Central memory CD8-positive, alpha-beta T cell (primary cell): Measurements from ENCODE around the gene NFATC3.

Experiments used
- ATAC-seq: fragments of 150-1000 bp; cut with Tn5 transposase; replicated peaks from 2 replicates; pipeline ENCODE4 v1.10.0; 2022; ENCODE audit warnings: mild to moderate bottlenecking, moderate FRiP score, moderate number of reproducible peaks; ENCODE audit not compliant: poor library complexity, severe bottlenecking; ENCODE audit errors: extremely low read depth
- DNase-seq, 2 donors: peaks; one replicate each; pipeline ENCODE4 v3.0.0; 2021; ENCODE audit warnings: low spot score in 2 of 2
- H3K27ac Mint-ChIP-seq: one replicate; pipeline ENCODE4 v1.8.0; 2022; ENCODE audit warnings: low read depth, mild to moderate bottlenecking, moderate library complexity, mixed read lengths
- H3K27me3 Mint-ChIP-seq: one replicate; pipeline ENCODE4 v1.8.0; 2022; ENCODE audit warnings: mixed read lengths
- H3K36me3 Mint-ChIP-seq: one replicate; pipeline ENCODE4 v1.8.0; 2022; ENCODE audit warnings: mild to moderate bottlenecking, moderate library complexity, mixed read lengths; ENCODE audit not compliant: insufficient read depth
- H3K4me1 Mint-ChIP-seq: one replicate; pipeline ENCODE4 v1.8.0; 2022; ENCODE audit warnings: mixed read lengths
- H3K4me3 Mint-ChIP-seq: one replicate; pipeline ENCODE4 v1.8.0; 2022; ENCODE audit warnings: mild to moderate bottlenecking, moderate library complexity, mixed read lengths
- H3K9me3 Mint-ChIP-seq: one replicate; pipeline ENCODE4 v1.8.0; 2022; ENCODE audit warnings: mixed read lengths

NFATC3 gene

GRCh38 chr16:68085259-68086071 lies at the start of gene NFATC3:
TSS of gene NFATC3 (plus strand) at chr16:68085370. CDS start at chr16:68085682, 312 bp downstream.
- peak within 1 kb of the TSS; percentile 87 for H3K4me3 Mint-ChIP-seq
- peaks cover 5% of the 10 kb centered on the region for H3K36me3 Mint-ChIP-seq
- ATAC-seq, result peak; percentile 83
- peak within 1 kb of the TSS; percentile 77 for H3K27ac Mint-ChIP-seq
- H3K27me3 Mint-ChIP-seq, result no peaks in the 10 kb centered on the region
- peak; percentile 92 to 97 for DNase-seq
- no peaks in the 10 kb centered on the region for H3K9me3 Mint-ChIP-seq
- peaks cover 71% of the 10 kb centered on the region for H3K4me1 Mint-ChIP-seq

GRCh38 chr16:68037841-68038597 lies 47.2 kb upstream of the NFATC3 start:
- DNase-seq (no peak), ATAC-seq (no peak)
- Mint-ChIP-seq H3K4me1 (peaks cover 14% of the 10 kb centered on the region), H3K4me3 (no peak overlapping the region), H3K36me3 (peaks cover 2% of the 10 kb centered on the region), H3K9me3 (no peaks in the 10 kb centered on the region), H3K27ac (no peak overlapping the region), H3K27me3 (no peaks in the 10 kb centered on the region)

DNA sequence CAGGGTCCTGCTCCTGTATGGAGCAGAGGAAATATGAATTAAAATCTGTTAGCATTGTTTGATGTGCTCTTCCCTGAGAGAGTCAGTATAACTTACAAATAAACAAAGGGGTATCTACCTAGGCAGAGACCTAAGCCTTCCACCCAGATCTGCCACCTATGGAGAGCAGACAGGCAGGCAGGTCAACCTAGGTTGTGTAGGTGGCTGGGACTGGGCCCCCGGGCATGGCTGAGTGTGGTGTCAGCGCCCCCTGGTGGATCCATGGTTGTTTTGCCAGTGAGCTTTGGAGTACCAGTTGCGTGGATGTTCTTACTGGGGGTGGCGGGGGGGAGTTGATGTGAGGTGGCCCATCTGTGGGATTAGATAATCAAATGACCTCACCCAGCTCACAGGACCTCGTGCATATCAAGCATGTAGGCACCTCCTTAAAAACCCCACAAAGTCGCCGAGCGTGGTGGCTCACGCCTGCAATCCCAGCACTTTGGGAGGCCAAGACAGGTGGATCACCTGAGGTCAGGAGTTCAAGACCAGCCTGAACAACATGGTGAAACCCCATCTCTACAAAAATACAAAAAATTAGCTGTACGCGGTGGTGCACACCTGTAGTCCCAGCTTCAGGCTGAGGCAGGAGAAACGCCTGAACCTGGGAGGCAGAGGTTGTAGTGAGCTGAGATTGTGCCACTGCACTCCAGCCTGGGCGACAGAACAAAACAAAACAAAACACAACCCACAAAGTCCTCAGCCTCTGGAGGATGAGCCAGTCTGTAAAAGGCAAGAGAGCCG lies 44.5 kb upstream of the NFATC3 start:
- peaks cover 13% of the 10 kb centered on the region for H3K4me1 Mint-ChIP-seq
- H3K4me3 Mint-ChIP-seq, result peak overlapping the region; percentile 29

DNA sequence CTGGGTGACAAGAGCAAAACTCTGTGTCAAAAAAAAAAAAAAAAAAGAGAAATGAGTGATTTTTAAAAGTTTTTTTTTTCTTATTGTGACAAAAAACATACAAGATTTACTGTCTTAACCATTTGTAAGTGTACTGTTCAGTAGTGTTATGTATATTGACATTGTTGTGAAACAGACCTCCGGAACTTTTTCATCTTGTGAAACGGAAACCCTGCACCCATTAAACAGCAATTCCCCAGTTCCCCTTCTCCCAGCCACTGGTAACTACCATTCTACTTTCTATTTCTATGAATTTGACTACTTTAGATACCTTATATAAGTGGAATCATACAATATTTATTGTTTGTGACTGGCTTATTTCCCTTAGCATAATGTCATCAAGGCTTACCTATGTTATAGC lies 43.4 kb upstream of the NFATC3 start:
- H3K27me3 Mint-ChIP-seq, result no peaks in the 10 kb centered on the region
- H3K4me3 Mint-ChIP-seq, result no peak overlapping the region
- peaks cover 2% of the 10 kb centered on the region for H3K36me3 Mint-ChIP-seq

More for the DNA sequence above, 44.5 kb upstream of the NFATC3 start:
- H3K27me3 Mint-ChIP-seq, result no peaks in the 10 kb centered on the region
- H3K27ac Mint-ChIP-seq, result no peak overlapping the region
- H3K9me3 Mint-ChIP-seq, result no peaks in the 10 kb centered on the region
- ATAC-seq, result peak; percentile 92
- peaks cover 2% of the 10 kb centered on the region for H3K36me3 Mint-ChIP-seq
- peak; percentile 83 to 89 for DNase-seq

DNA sequence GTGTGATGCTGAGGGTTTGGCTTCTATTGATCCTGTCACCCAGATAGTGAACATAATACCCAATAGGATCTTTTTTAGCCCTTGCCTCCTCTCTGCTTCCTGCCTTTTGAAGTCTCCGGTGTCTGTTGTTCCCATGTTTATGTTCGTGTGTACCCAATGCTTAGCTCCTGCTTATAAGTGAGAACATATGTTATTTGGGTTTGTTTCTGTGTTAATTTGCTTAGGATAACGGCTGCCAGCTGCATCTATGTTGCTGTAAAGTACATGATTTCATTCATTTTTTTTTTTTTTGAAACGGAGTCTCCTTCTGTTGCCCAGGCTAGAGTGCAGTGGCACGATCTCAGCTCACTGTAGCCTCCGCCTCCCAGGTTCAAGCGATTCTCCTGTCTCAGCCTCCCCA lies 39.1 kb upstream of the NFATC3 start:
- ATAC-seq (no peak), DNase-seq (no peak)
- H3K36me3 Mint-ChIP-seq, result peaks cover 11% of the 10 kb centered on the region
- H3K27me3 Mint-ChIP-seq, result no peaks in the 10 kb centered on the region
- H3K4me3 Mint-ChIP-seq, result no peak overlapping the region
- no peak overlapping the region for H3K27ac Mint-ChIP-seq
- no peaks in the 10 kb centered on the region for H3K9me3 Mint-ChIP-seq
- H3K4me1 Mint-ChIP-seq, result no peaks in the 10 kb centered on the region

More for the DNA sequence above, 43.4 kb upstream of the NFATC3 start:
- no peak for DNase-seq
- no peak for ATAC-seq
- Mint-ChIP-seq H3K27ac (no peak overlapping the region), H3K4me1 (peaks cover 9% of the 10 kb centered on the region), H3K9me3 (no peaks in the 10 kb centered on the region)

DNA sequence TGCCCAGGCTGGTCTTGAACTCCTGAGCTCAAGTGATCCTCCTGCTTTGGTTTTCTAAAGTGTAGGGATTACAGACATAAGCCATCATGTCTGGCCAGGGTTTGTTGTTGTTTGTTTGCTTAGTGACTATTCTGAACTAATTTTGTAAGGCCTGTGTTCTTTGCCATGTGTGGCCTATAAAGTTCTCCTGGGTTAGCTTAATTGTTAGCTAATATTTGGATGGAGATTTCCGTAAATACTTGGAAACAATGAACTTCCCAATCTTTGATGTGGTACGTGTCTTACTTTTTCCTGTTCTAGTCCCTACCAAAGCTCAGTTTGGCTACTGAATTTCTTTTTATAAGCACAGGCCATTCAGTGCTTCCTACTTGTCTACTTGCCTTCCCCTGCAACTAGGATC lies 37.2 kb upstream of the NFATC3 start:
- H3K9me3 Mint-ChIP-seq, result no peaks in the 10 kb centered on the region
- H3K4me1 Mint-ChIP-seq, result no peaks in the 10 kb centered on the region
- H3K27me3 Mint-ChIP-seq, result no peaks in the 10 kb centered on the region
- H3K4me3 Mint-ChIP-seq, result no peak overlapping the region
- ATAC-seq (no peak), DNase-seq (no peak)
- peaks cover 15% of the 10 kb centered on the region for H3K36me3 Mint-ChIP-seq
- H3K27ac Mint-ChIP-seq, result no peak overlapping the region

- no peak for ATAC-seq
- Mint-ChIP-seq H3K4me3 (no peak overlapping the region), H3K36me3 (peaks cover 19% of the 10 kb centered on the region), H3K9me3 (no peaks in the 10 kb centered on the region), H3K27me3 (no peaks in the 10 kb centered on the region), H3K4me1 (no peaks in the 10 kb centered on the region), H3K27ac (no peak overlapping the region)
- no peak for DNase-seq
Observed at GRCh38 chr16:68049449-68049848, 35.7 kb upstream of the NFATC3 start.

DNA sequence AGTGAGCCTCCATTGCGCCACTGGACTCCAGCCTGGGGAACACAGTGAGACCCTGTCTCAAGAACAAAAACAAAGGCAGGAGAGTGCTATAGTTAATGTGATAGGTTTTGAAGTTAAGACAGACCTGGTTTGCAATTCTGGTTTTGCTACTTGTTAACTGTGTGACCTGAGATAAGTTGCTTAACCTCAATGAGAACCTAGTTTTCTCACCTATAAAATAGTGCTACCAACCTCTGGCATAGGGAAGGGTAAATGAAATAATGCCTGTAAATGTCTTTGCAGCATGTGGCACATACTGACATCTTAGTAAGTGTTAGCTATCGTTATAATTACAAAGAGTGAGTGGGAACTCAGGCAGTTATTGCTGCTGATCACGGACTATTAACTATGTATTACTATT lies 29.8 kb upstream of the NFATC3 start:
- ATAC-seq, result peak; percentile 32
- no peaks in the 10 kb centered on the region for H3K9me3 Mint-ChIP-seq
- H3K27ac Mint-ChIP-seq, result no peak overlapping the region
- H3K27me3 Mint-ChIP-seq, result no peaks in the 10 kb centered on the region
- H3K4me3 Mint-ChIP-seq, result peak overlapping the region; percentile 9
- H3K36me3 Mint-ChIP-seq, result peaks cover 25% of the 10 kb centered on the region
- no peak for DNase-seq
- H3K4me1 Mint-ChIP-seq, result peaks cover 27% of the 10 kb centered on the region

- DNase-seq (no peak), ATAC-seq (no peak)
- Mint-ChIP-seq H3K4me3 (peak overlapping the region; percentile 10), H3K27me3 (no peaks in the 10 kb centered on the region), H3K4me1 (peaks cover 61% of the 10 kb centered on the region), H3K9me3 (no peaks in the 10 kb centered on the region), H3K36me3 (peaks cover 17% of the 10 kb centered on the region), H3K27ac (peak overlapping the region; percentile 12)
Observed at GRCh38 chr16:68059804-68060203, 25.4 kb upstream of the NFATC3 start.

DNA sequence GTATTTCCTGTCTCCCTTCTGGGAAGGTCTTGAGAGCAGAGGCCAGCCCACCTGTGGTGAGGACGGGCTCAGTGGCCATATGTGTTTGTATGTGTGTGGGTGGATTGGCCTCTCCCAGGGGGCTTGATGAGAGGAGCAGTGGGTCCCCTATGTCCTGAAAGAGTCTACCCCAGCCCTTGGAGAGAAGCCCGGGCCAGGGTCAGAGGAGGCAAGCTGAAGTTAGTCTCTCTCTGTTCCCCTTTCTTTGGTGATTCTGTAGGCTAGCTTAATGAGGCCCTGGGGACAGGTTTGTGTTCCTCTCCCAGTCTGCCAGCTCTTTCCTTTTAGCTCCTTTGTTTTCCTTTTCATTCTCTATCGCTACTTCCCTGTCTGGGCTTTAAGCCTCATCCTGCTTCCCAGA lies 23.8 kb upstream of the NFATC3 start:
- peaks cover 13% of the 10 kb centered on the region for H3K36me3 Mint-ChIP-seq
- H3K27me3 Mint-ChIP-seq, result no peaks in the 10 kb centered on the region
- peak overlapping the region; percentile 83 for H3K27ac Mint-ChIP-seq
- DNase-seq, result no peak
- H3K9me3 Mint-ChIP-seq, result no peaks in the 10 kb centered on the region
- ATAC-seq, result no peak
- peaks cover 65% of the 10 kb centered on the region for H3K4me1 Mint-ChIP-seq
- H3K4me3 Mint-ChIP-seq, result peak overlapping the region; percentile 42

DNA sequence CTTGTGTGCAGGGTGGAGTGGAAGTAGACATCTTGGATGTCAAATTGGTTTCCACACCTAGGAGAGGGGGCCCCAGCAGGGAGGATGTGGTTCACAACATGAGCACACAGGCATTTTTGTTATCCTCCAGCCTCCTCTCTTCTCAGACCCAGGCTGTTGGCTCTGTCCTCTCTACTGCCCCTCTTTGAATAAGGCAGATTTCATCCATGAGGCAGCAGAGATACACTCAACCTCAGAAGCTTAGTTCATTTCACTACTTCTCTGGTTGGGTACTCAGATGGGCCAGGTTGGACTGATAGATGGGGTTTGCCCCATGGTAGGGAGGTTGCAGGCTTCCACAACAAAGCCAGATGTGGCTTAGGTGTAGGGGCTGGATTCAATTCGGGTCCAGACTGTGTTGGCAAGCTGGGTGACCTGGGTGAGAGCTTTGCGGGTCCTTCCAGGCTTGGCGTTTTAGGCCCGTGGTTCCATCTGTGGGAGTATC lies 22.2 kb upstream of the NFATC3 start:
- DNase-seq (peak in 1 of 2 donors; percentile 52), ATAC-seq (peak; percentile 87)
- H3K27ac Mint-ChIP-seq, result peak overlapping the region; percentile 83
- H3K4me1 Mint-ChIP-seq, result peaks cover 73% of the 10 kb centered on the region
- peaks cover 7% of the 10 kb centered on the region for H3K36me3 Mint-ChIP-seq
- H3K4me3 Mint-ChIP-seq, result peak overlapping the region; percentile 67
- no peaks in the 10 kb centered on the region for H3K9me3 Mint-ChIP-seq
- no peaks in the 10 kb centered on the region for H3K27me3 Mint-ChIP-seq

GRCh38 chr16:68064791-68065365 lies 20.3 kb upstream of the NFATC3 start:
- ATAC-seq (peak; percentile 38), DNase-seq (peak; percentile 49 to 50)
- Mint-ChIP-seq H3K27ac (peak overlapping the region; percentile 91), H3K36me3 (peaks cover 5% of the 10 kb centered on the region), H3K27me3 (no peaks in the 10 kb centered on the region), H3K4me1 (peaks cover 79% of the 10 kb centered on the region), H3K4me3 (peak overlapping the region; percentile 52), H3K9me3 (no peaks in the 10 kb centered on the region)
